Posterior cingulate gyrus (tissue), 11 donors: ENCODE data around the gene SCAF11.

Source experiments
- DNase-seq, 10 donors: peaks; one replicate each; pipeline versions ENCODE4 v3.0.0 to v3.0.0-alpha.2; 2020 to 2021; ENCODE audit warnings: mixed read lengths in 3 of 10
- intact Hi-C: fragments of 100-400 bp; cut with DNase I; formaldehyde crosslinking; loops from one replicate; pipeline ENCODE4 v1.15.1; 2023

SCAF11 gene

GRCh38 chr12:45986641-45987339 is 3.6 kb downstream of the SCAF11 start:
- intact Hi-C loops, result no loop called here

DNA sequence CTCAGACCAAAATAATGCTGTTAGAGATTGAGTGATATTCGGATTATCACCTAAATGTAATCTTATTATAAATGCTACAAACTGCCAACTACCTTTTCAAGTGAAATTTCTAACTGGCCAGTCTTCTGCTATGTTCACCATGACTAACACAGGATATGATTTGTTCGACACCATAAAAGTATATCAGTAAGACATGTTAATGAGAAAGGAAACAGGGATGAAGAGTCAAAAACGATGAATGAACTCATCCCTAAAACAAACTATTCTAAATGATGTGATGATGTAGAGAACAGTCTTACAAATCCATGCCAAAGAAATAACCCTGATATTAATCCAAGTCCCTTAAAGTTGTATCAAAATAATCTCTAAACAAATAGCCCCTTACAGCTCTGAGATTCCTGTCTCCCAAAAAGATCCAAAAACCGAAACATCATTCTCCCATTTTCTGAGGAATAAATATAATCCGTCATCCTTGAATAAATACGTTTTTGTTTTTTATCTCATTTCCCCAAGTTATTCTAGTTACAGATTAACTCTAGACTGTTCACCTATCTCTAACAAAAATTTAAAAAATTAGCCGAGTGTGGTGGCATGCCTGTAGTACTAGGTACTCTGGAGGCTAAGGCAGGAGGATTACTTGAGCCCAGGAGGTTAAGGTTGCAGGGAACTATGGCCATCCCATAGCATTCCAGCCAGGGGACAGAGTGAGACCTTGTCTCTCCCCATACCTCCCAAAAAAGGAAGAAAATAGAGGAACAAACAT is 9.1 kb downstream of the SCAF11 start:
- no peak for DNase-seq
- intact Hi-C loops, result no loop called here

More at GRCh38 chr12:45986641-45987339, 3.6 kb downstream of the SCAF11 start:
- no peak for DNase-seq

DNA sequence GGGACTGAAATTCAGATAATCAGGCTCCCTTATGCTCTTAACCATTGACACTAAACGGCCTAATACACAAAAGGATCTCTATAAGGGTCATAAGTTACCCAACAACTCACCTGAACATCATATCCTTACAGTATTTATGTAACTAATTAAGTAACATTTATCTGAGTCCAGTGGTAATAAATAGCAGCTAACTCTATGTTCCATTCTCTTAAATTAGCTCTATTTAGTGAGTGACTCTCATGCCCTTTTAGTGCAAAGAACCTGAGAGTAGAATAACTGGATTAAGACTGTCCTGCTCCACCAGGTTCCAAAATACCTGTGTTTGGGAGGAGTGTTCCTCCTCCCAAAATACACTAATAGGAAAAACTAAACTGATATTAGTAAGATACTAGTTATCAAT is 9.8 kb downstream of the SCAF11 start:
- intact Hi-C loops, result no loop called here
- no peak for DNase-seq

DNA sequence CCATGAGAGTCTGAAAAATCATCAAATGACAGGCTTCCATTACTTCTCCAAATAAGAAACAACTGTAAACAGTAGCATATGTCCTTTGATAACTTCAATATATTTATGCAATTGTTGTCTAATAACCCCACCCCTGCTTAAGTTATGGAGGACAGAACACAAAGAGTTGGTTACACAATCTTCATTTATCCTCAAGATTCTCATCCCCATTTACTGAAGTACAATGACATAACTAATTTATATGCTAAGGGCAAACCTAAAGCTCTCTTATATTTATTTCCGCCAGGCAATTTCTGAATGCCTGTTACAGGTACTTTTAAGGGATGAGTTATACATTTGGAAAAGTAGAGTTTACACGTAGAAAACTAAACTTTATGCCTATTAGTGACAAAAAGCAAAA is 12.3 kb downstream of the SCAF11 start:
- DNase-seq, result no peak
- intact Hi-C loops, result no loop called here

- intact Hi-C loops, result no loop called here
- no peak for DNase-seq
Measured at GRCh38 chr12:45977620-45978019, 12.8 kb downstream of the SCAF11 start.

DNA sequence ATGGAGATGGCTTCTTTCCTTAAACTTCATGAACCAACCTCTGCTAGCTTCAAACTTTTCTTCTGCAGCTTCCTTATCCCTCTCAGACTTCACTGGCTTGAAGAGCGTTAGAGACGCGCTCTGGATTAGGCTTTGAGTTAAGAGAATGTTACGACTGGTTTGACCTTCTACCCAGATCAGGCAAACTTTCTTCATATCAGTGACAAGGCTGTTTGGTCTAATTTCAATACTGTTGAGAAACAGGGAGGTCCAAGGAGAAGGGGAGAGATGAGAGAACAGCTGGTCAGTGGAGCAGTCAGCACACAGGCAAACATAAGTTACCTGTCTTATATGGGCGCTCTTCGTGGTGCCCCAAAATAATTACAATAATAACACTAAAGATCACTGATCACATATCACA is 14.9 kb downstream of the SCAF11 start:
- intact Hi-C loops, result no loop called here
- no peak for DNase-seq

- intact Hi-C loops, result no loop called here
- no peak for DNase-seq
Measured at GRCh38 chr12:45974883-45975282, 15.5 kb downstream of the SCAF11 start.

GRCh38 chr12:45974171-45974719 is 16.1 kb downstream of the SCAF11 start:
- no peak for DNase-seq
- intact Hi-C loops, result no loop called here

- no peak for DNase-seq
- intact Hi-C loops, result no loop called here
Measured at GRCh38 chr12:45973526-45973925, 16.8 kb downstream of the SCAF11 start.

DNA sequence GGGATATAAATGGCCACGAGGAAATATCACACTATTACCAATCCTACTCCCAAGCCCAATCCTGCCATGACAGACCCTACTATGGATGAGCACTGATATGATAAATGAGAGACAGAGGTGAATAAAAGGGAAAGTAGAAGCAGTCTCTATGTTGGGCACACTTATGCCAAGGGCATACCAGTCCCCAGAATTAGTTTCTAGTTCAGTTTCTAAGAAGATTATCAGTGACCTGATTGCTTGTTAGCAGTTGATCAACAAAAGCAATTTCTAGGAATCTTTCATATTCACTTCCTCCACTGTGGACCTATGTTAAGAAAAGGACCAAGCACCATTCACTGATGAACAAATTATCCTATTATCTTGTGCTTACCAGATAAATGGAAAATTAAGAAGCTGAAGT is 20.0 kb downstream of the SCAF11 start:
- DNase-seq, result no peak
- intact Hi-C loops, result no loop called here

GRCh38 chr12:45969084-45969483 is 21.3 kb downstream of the SCAF11 start:
- DNase-seq, result no peak
- intact Hi-C loops, result no loop called here

GRCh38 chr12:45966486-45966885 is 23.9 kb downstream of the SCAF11 start:
- intact Hi-C loops, result no loop called here
- DNase-seq, result no peak

DNA sequence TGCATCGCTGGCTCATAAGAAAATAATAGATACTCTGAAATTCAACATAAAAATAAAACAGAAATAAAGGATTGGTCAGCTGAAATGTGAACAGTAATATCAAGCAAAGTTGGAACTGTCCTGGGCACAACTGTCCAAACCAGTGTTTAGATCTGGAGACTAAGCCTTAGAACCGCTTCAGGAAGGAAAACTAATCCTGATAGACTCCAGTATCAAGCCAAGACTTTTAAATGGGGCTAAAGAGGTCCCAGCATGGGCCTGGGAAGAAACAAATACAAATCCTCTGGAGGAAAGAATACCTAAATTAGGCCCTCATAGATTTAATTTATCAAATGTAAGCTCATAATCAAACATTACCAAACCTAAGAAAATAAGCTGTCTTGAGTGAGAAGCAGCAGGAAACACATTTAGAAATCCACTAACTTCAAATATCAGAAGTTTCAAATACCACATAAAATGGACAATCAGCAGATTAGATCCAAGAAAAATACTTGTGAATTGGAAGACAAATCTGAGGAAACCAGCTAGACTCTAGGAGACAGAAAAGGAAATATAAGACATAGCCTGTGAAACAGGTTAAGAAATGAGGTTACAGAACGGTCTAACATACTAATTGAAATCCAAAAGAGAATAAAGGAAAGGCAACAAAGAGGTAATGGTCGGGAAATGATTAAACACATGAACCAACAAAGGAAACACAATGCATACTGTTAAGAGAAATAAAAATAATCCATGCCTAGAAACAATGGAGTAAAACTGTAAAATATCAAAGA is 27.6 kb downstream of the SCAF11 start:
- intact Hi-C loops, result no loop called here
- no peak for DNase-seq

DNA sequence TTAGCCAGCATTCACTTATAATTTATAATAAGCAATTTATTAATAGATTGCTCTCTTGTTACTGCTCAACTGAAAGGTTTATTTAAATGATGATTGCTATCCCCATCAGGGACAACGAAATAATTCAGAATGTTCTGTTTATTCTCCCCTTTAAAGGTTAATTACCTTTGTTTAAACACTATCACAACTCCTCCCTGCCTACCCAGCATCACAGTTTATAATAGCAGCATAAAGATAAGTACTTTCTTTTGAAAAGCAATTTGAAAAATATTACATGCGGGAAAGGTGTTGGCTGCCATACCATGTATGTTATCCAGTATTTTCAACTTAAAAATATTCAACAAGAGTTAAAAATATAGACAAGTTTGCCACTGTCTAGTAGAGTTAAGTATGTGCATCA is 30.6 kb downstream of the SCAF11 start:
- intact Hi-C loops, result no loop called here
- no peak for DNase-seq

DNA sequence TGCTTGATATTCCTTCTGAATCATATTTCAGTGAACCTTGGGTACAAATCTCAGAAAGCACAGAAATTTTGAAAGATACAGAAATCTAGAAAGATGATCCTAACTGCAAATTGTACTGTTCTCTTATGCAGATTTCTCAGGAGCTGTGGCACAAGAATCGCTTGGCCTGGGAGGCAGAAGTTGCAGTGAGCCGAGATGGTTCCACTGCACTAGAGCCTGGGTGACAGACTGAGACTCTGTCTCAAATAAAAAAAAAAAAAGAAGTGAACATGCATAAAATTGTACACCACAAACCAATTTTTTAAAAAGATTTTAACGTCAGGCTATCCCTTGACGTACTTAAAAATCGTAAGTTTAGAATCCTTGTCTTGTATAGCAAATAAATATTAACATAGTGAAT is 31.3 kb downstream of the SCAF11 start:
- intact Hi-C loops, result no loop called here
- DNase-seq, result no peak

DNA sequence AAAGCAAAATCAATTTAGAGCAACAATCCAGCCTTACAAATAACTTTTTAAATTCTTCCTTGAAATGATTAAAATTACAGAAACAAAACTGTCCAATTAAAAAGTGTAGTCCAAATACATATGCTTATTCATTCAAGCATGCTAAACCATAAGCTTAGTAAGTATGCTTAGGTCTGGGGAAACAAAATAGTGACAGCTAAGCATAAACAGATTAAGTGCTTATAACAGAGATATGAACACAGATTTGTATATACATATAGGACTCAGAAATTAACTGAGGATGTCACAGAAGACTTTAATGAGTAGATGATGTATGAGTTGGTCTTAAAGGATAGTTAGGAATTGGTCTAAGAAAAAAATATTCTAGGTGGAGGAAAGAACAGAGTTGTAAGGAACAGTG is 41.8 kb downstream of the SCAF11 start:
- DNase-seq, result no peak
- intact Hi-C loops, result no loop called here

- DNase-seq, result no peak
Measured at GRCh38 chr12:45946435-45946834, 43.9 kb downstream of the SCAF11 start.

GRCh38 chr12:45944771-45945170 is 45.6 kb downstream of the SCAF11 start:
- DNase-seq, result no peak
- intact Hi-C loops, result no loop called here

More at GRCh38 chr12:45946435-45946834, 43.9 kb downstream of the SCAF11 start:
- intact Hi-C loops, result no loop called here

- no peak for DNase-seq
- intact Hi-C loops, result no loop called here
Measured at GRCh38 chr12:45939759-45940158, 50.6 kb downstream of the SCAF11 start.

- DNase-seq, result no peak
- intact Hi-C loops, result no loop called here
Measured at GRCh38 chr12:45938566-45938965, 51.8 kb downstream of the SCAF11 start.

DNA sequence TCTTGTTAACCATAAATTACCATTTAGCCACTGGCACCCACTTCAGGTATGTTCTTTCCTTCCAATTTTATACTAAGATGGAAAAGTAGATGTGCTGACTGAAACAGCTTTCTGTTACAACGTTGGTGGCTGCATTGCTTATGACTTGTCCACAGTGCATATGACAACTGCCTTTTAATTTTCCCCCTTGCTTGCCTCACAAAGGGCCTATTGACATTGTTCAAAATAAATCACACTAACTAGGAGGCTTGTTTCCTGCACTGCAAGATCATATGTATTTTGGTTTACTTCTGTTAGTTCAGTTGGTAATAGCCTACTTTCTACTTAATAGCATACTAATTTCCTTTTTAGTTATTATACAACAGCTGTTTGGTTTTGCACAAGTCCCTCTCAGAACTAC is 55.4 kb downstream of the SCAF11 start:
- intact Hi-C loops, result no loop called here
- no peak for DNase-seq
